HCT116 (cell line): Measurements from ENCODE around the gene GPAM. TPM values are rescaled to one million over a fixed set of nuclear protein-coding genes. Genes with fewer than 3 reads are reported as not detected.

ENCODE experiments used
- ATAC-seq: fragments of 200-7000 bp; cut with Tn5 transposase; 2 replicates; pipeline ENCODE4 v1.9.1; 2020; ENCODE audit warnings: mild to moderate bottlenecking, moderate library complexity
- BruUV-seq: library from RNA; stranded (reverse); fragments of 400-500 nt; replicated peaks from 2 replicates; lab custom pipeline; 2021; lab: Mats Ljungman, UMichigan
- CTCF ChIA-PET: fragments of 300-600 bp; sonication (Branson Sonifier 250); formaldehyde crosslinking; loops from one replicate; lab custom pipeline; 2021; ENCODE audit warnings: antibody characterized with exemption; lab: Charles Lee
- POLR2A ChIA-PET: fragments of 300-600, 350-600 bp; sonication (Branson Sonifier 250); formaldehyde crosslinking; loops from one replicate; lab custom pipeline; 2021; ENCODE audit warnings: antibody characterized with exemption; lab: Charles Lee
- RAD21 ChIA-PET, 2 experiments: fragments of 300-600 bp; sonication (Branson Sonifier 250); formaldehyde crosslinking; loops; one replicate each; lab custom pipeline; 2023; ENCODE audit warnings: low total read pairs in 2 of 2; ENCODE audit not compliant: uncharacterized antibody in 2 of 2, unreplicated experiment in 2 of 2, low non-redundant PET in 1 of 2; lab: Charles Lee
- DNase-seq: peaks from one replicate; pipeline ENCODE4 v3.0.0-alpha.2; 2010; ENCODE audit warnings: low read depth, low spot score
- H2AFZ ChIP-seq: fragments of 200-600 bp; shearing (Covaris generic), sonication (generic); 2 replicates; pipeline ENCODE4 v1.6.1; 2017; ENCODE audit warnings: low read depth, mixed run types, mixed read lengths, antibody characterized with exemption, low read length; ENCODE audit not compliant: poor library complexity, severe bottlenecking
- H3K27ac ChIP-seq: 2 replicates; pipeline ENCODE4 v1.5.1; 2012; ENCODE audit warnings: low read depth, low read length
- H3K27me3 ChIP-seq: fragments of 200-600 bp; sonication (generic); 2 replicates; pipeline ENCODE4 v1.6.1; 2016; ENCODE audit warnings: mixed run types, low read length, mixed read lengths; ENCODE audit not compliant: insufficient read depth
- H3K36me3 ChIP-seq, 2 experiments: fragments of 200-500 bp in 1 of 2; fragments of 200-600 bp in 1 of 2; sonication (Bioruptor generic) in 1 of 2; sonication (generic) in 1 of 2; 2 replicates each; pipeline versions ENCODE4 v1.5.1 to v1.6.1; 2014 to 2016; ENCODE audit warnings: low read length in 2 of 2, inconsistent platforms in 1 of 2, mixed read lengths in 1 of 2, mixed run types in 1 of 2; ENCODE audit not compliant: insufficient read depth in 2 of 2, control insufficient read depth in 1 of 2
- H3K4me1 ChIP-seq, 2 experiments: fragments of 200-600 bp in 1 of 2; sonication (generic) in 1 of 2; 2 replicates each; pipeline versions ENCODE4 v1.5.1 to v1.6.1; 2012 to 2017; ENCODE audit warnings: low read length in 2 of 2, inconsistent platforms in 1 of 2, mild to moderate bottlenecking in 1 of 2, mixed read lengths in 1 of 2, mixed run types in 1 of 2, moderate library complexity in 1 of 2; ENCODE audit not compliant: insufficient read depth in 2 of 2, control insufficient read depth in 1 of 2
- H3K4me2 ChIP-seq: fragments of 200-600 bp; sonication (generic); 2 replicates; pipeline ENCODE4 v1.6.1; 2017; ENCODE audit warnings: mixed run types, low read length, mixed read lengths
- H3K4me3 ChIP-seq, 2 experiments: fragments of 200-600 bp in 1 of 2; sonication (generic) in 1 of 2; replicated peaks in 1 of 2; 2 replicates each; pipeline ENCODE4 v1.5.1; 2011 to 2016; ENCODE audit warnings: low read length in 2 of 2, control low read depth in 1 of 2, low read depth in 1 of 2, mild to moderate bottlenecking in 1 of 2, mixed read lengths in 1 of 2, mixed run types in 1 of 2
- H3K79me2 ChIP-seq: fragments of 200-600 bp; sonication (generic); 2 replicates; pipeline ENCODE4 v1.6.1; 2017; ENCODE audit warnings: mild to moderate bottlenecking, mixed run types, low read length, moderate library complexity, mixed read lengths; ENCODE audit not compliant: insufficient read depth
- H3K9ac ChIP-seq: fragments of 200-600 bp; sonication (generic); 2 replicates; pipeline ENCODE4 v1.6.1; 2016; ENCODE audit warnings: low read length, mixed read lengths
- H3K9me2 ChIP-seq: fragments of 200-600 bp; sonication (generic), shearing (Covaris generic); 2 replicates; pipeline ENCODE4 v1.6.1; 2017; ENCODE audit warnings: mixed run types, mild to moderate bottlenecking, moderate library complexity; ENCODE audit not compliant: insufficient read depth
- H3K9me3 ChIP-seq, 2 experiments: fragments of 200-500 bp in 1 of 2; fragments of 200-600 bp in 1 of 2; sonication (Bioruptor generic) in 1 of 2; sonication (generic) in 1 of 2; 2 replicates each; pipeline ENCODE4 v1.6.1; 2014 to 2017; ENCODE audit warnings: low read length in 2 of 2, mixed read lengths in 2 of 2, inconsistent platforms in 1 of 2, low read depth in 1 of 2, mild to moderate bottlenecking in 1 of 2, mixed run types in 1 of 2, moderate library complexity in 1 of 2; ENCODE audit not compliant: control insufficient read depth in 1 of 2, insufficient read depth in 1 of 2
- H4K20me1 ChIP-seq: fragments of 200-600 bp; sonication (generic), shearing (Covaris generic); 2 replicates; pipeline ENCODE4 v1.6.1; 2017; ENCODE audit warnings: mixed run types, mild to moderate bottlenecking, moderate library complexity; ENCODE audit not compliant: insufficient read depth
- ATF3 ChIP-seq: IDR thresholded peaks from 2 replicates; pipeline ENCODE4 v1.6.1; 2012
- CEBPB ChIP-seq: IDR thresholded peaks from 2 replicates; pipeline ENCODE4 v1.6.1; 2012; ENCODE audit warnings: low read depth
- CTCF ChIP-seq, 3 experiments: fragments of 200-600 bp in 1 of 3; sonication (generic) in 1 of 3; IDR thresholded peaks in 2 of 3; conservative IDR thresholded peaks in 1 of 3; 2 replicates each; pipeline ENCODE4 v1.5.1; 2012 to 2017; ENCODE audit warnings: low read depth in 2 of 3, low read length in 2 of 3, antibody characterized with exemption in 1 of 3, borderline replicate concordance in 1 of 3, control low read depth in 1 of 3, mild to moderate bottlenecking in 1 of 3, mixed read lengths in 1 of 3, mixed run types in 1 of 3, moderate library complexity in 1 of 3; ENCODE audit not compliant: insufficient read depth in 1 of 3
- EZH2phosphoT487 ChIP-seq: fragments of 200-600 bp; IDR thresholded peaks from 2 replicates; pipeline ENCODE4 v1.6.1; 2018; ENCODE audit warnings: antibody characterized with exemption, borderline replicate concordance
- JUND ChIP-seq: IDR thresholded peaks from 2 replicates; pipeline ENCODE4 v1.6.1; 2012
- RAD21 ChIP-seq: IDR thresholded peaks from 2 replicates; pipeline ENCODE4 v1.6.1; 2012; ENCODE audit warnings: low read depth, mild to moderate bottlenecking
- REST ChIP-seq: IDR thresholded peaks from 2 replicates; pipeline ENCODE4 v1.6.1; 2012; ENCODE audit warnings: low read depth
- TCF7L2 ChIP-seq: IDR thresholded peaks from 2 replicates; pipeline ENCODE4 v1.7.0; 2011; ENCODE audit warnings: borderline replicate concordance, inconsistent platforms; ENCODE audit not compliant: insufficient read depth, insufficient read length; ENCODE audit errors: extremely low read depth
- ZBTB33 ChIP-seq: IDR thresholded peaks from 2 replicates; pipeline ENCODE4 v1.6.1; 2011; ENCODE audit warnings: mild to moderate bottlenecking, low read length, moderate library complexity; ENCODE audit not compliant: insufficient replicate concordance; ENCODE audit errors: extremely low read depth
- ZFX ChIP-seq: fragments of 450-650 bp; IDR thresholded peaks from 2 replicates; pipeline ENCODE4 v1.6.1; 2017
- ZNF274 ChIP-seq: fragments of 200-500 bp; sonication (Bioruptor generic); IDR thresholded peaks from 2 replicates; pipeline ENCODE4 v1.6.1; 2014; ENCODE audit warnings: mild to moderate bottlenecking, low read depth, low read length, inconsistent platforms
- intact Hi-C: fragments of 100-400 bp; cut with micrococcal nuclease; formaldehyde crosslinking; loops from 2 replicates; pipeline ENCODE4 v1.10.0; 2022
- total RNA-seq: library from RNA; stranded (reverse); gene quantifications from one replicate; pipeline ENCODE4 v1.2.1, GENCODE V29; 2021; ENCODE audit not compliant: unreplicated experiment

The GPAM gene
- total RNA-seq, 1 experiment from 2014 or later: 19.3 TPM

- Histone ChIP-seq H3K9ac (no peak overlapping the region), H3K36me3 (peaks cover 38 to 45% of the 10 kb centered on the region in 2 experiments), H4K20me1 (no peaks in the 10 kb centered on the region), H3K9me2 (no peaks in the 10 kb centered on the region), H3K4me3 (no peak overlapping the region), H3K27ac (no peak overlapping the region), H2AFZ (no peak overlapping the region), H3K27me3 (no peaks in the 10 kb centered on the region), H3K4me1 (no peaks in the 10 kb centered on the region), H3K79me2 (no peaks in the 10 kb centered on the region), H3K9me3 (no peaks in the 10 kb centered on the region), H3K4me2 (no peak overlapping the region)
- BruUV-seq: no TSS peak
- ChIA-PET CTCF (no interaction called here), RAD21 (no interaction called here), POLR2A (no interaction called here)
- ATAC-seq (no peak), DNase-seq (no peak)
- intact Hi-C loops: no loop called here
- TF ChIP-seq CEBPB (no peak), JUND (no peak), ZFX (no peak), EZH2phosphoT487 (no peak), ZBTB33 (no peak), TCF7L2 (no peak), REST (no peak), RAD21 (no peak), ZNF274 (no peak), CTCF (IDR thresholded peaks at IDR 0.05 in 2 of 3, conservative IDR thresholded peaks at IDR 0.05 in 1 of 3; ENCODE audit: borderline replicate concordance in 1 of 3, insufficient read depth in 1 of 3, low read depth in 2 of 3, low read length in 2 of 3) (no peak), ATF3 (no peak)
These were observed 16.8 kb downstream of the GPAM start for GRCh38 chr10:112166800-112167199.
